ENCODE data around the gene ERMN. TPM values are rescaled to one million over a fixed set of nuclear protein-coding genes. Genes with fewer than 3 reads are reported as not detected.

Gene ERMN, protein sequence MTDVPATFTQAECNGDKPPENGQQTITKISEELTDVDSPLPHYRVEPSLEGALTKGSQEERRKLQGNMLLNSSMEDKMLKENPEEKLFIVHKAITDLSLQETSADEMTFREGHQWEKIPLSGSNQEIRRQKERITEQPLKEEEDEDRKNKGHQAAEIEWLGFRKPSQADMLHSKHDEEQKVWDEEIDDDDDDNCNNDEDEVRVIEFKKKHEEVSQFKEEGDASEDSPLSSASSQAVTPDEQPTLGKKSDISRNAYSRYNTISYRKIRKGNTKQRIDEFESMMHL
- under 0.01 TPM in 2 replicates for total RNA-seq

DNA sequence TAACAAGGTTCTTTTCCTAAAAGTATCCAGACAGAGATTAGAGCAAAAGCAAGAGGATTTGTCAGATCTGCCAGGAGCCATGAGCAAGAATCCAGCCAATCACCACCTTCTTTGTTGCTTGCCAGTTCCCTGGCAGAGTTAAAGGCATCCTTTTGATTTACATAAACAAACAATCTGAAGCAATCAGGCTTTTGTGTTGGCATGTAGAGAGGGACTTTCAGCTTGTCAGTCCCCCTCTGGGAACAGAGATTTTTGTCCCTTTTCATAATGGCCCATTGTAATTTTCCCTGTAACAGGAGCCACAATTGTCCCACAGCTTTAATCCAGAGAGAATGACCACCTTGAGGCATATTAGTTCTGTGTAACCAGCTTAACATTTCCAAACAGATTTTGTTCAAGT, at the start of gene ERMN:
TSS of gene ERMN (minus strand) at position 39 of the 400 bp plus-strand sequence. CDS start 182 bp downstream, outside the sequence.

Other genes starting within 250 kb of the ERMN start
- gene GALNT5, start 68.1 kb downstream of the ERMN start, total RNA-seq: 28.8 and 64.5 TPM in 2 replicates
- gene CYTIP, start 118.3 kb upstream of the ERMN start, total RNA-seq: 1.7 and 2.4 TPM in 2 replicates

All from aortic smooth muscle cell (primary cell).